ENCODE results near the gene UPP2. TPM values are rescaled to one million over a fixed set of nuclear protein-coding genes. Genes with fewer than 3 reads are reported as not detected.

Gene UPP2
- total RNA-seq, 4 donors from 2014 or later, result not detected

DNA sequence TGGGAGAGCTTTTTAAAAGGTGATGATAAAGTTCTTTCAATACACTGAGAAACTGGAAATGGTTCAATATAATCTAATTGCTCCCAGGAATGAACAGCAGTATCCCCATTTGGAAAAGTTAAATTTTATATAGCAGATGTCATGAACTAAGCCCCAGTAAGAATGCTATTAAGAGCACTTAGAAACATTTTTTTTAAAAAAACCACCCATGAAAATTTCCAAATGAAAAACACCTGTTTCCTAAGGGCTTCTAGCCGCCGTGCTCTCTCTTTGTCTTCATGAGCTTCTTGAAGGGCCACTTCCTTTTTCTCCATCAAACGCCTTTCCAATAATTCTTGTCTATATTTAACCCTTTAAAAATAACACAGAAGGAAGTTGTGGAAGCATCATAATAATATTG, 77.0 kb downstream of the UPP2 start:
- TF ChIP-seq POLR2A (IDR thresholded peaks at IDR 0.05), result no peak
- TF ChIP-seq, protein P1, sequence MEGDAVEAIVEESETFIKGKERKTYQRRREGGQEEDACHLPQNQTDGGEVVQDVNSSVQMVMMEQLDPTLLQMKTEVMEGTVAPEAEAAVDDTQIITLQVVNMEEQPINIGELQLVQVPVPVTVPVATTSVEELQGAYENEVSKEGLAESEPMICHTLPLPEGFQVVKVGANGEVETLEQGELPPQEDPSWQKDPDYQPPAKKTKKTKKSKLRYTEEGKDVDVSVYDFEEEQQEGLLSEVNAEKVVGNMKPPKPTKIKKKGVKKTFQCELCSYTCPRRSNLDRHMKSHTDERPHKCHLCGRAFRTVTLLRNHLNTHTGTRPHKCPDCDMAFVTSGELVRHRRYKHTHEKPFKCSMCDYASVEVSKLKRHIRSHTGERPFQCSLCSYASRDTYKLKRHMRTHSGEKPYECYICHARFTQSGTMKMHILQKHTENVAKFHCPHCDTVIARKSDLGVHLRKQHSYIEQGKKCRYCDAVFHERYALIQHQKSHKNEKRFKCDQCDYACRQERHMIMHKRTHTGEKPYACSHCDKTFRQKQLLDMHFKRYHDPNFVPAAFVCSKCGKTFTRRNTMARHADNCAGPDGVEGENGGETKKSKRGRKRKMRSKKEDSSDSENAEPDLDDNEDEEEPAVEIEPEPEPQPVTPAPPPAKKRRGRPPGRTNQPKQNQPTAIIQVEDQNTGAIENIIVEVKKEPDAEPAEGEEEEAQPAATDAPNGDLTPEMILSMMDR (IDR thresholded peaks at IDR 0.05), result no peak
- TF ChIP-seq EP300 (IDR thresholded peaks at IDR 0.05), result no peak
- no peak for TF ChIP-seq POLR2AphosphoS5 (IDR thresholded peaks at IDR 0.05)
- peaks cover 2% of the 10 kb centered on the region for H3K4me1 ChIP-seq
- 34% methylated on average over 3 of the region's 3 CpGs for WGBS
- no peak for DNase-seq (ENCODE audit: low spot score in 2 of 2)
- no peak overlapping the region for H3K4me3 ChIP-seq
- H3K9me3 ChIP-seq, result no peaks in the 10 kb centered on the region
- H3K27me3 ChIP-seq, result no peaks in the 10 kb centered on the region
- no peaks in the 10 kb centered on the region for H3K36me3 ChIP-seq
- no peak overlapping the region for H3K27ac ChIP-seq

DNA sequence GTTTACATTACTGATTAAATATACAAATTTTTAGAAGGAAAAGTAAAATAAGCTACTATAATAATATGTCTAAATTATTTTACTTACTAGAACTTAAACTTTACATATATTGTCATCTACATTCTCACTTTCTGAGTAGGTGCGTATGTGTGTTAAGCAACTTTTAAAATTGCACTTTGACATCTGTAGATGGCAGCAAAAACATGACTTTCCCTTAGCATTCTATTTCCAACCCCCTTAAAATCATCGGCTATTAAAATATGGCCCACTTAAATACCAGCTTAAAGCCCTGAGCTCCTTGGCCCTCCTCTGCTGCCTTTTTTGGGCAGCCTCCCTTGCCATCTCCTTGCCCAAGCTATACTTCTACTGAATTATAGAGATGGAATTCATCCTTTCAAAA, 78.0 kb downstream of the UPP2 start:
- Histone ChIP-seq H3K9me3 (no peaks in the 10 kb centered on the region), H3K4me1 (peaks cover 2% of the 10 kb centered on the region), H3K27ac (no peak overlapping the region), H3K36me3 (no peaks in the 10 kb centered on the region), H3K4me3 (no peak overlapping the region), H3K27me3 (no peaks in the 10 kb centered on the region)
- no peak for TF ChIP-seq POLR2AphosphoS5 (IDR thresholded peaks at IDR 0.05)
- TF ChIP-seq, protein P1 (IDR thresholded peaks at IDR 0.05), result no peak
- TF ChIP-seq POLR2A (IDR thresholded peaks at IDR 0.05), result no peak
- no peak for TF ChIP-seq EP300 (IDR thresholded peaks at IDR 0.05)
- no peak for DNase-seq (ENCODE audit: low spot score in 2 of 2)
- WGBS, result 31% methylated on average over 2 of the region's 2 CpGs

DNA sequence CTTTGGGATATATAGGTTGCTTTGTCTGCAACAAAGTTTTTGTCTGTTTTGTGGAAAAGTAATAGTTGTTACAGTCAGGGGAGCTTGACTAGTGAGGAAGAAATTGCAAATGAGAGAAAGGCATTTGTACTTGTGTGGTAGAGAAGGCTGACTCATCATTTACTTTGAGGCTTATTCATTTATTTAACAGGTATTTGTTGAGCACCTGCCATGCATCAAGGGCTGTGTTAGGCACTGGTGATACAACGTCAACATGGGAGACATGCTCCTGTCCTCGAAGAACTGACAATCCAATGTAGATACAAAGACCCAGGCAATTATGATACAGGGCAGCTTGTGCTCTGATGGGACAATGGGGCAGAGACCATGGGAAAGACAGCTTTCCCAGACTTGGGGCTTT, 79.5 kb downstream of the UPP2 start:
- Histone ChIP-seq H3K4me1 (peaks cover 2% of the 10 kb centered on the region), H3K36me3 (no peaks in the 10 kb centered on the region), H3K9me3 (no peaks in the 10 kb centered on the region), H3K27ac (no peak overlapping the region), H3K27me3 (no peaks in the 10 kb centered on the region), H3K4me3 (no peak overlapping the region)
- WGBS, result 83% methylated on average over 2 of the region's 2 CpGs
- DNase-seq (ENCODE audit: low spot score in 2 of 2), result no peak
- TF ChIP-seq EP300 (IDR thresholded peaks at IDR 0.05), result no peak
- no peak for TF ChIP-seq POLR2AphosphoS5 (IDR thresholded peaks at IDR 0.05)
- TF ChIP-seq, protein P1 (IDR thresholded peaks at IDR 0.05), result no peak
- no peak for TF ChIP-seq POLR2A (IDR thresholded peaks at IDR 0.05)

DNA sequence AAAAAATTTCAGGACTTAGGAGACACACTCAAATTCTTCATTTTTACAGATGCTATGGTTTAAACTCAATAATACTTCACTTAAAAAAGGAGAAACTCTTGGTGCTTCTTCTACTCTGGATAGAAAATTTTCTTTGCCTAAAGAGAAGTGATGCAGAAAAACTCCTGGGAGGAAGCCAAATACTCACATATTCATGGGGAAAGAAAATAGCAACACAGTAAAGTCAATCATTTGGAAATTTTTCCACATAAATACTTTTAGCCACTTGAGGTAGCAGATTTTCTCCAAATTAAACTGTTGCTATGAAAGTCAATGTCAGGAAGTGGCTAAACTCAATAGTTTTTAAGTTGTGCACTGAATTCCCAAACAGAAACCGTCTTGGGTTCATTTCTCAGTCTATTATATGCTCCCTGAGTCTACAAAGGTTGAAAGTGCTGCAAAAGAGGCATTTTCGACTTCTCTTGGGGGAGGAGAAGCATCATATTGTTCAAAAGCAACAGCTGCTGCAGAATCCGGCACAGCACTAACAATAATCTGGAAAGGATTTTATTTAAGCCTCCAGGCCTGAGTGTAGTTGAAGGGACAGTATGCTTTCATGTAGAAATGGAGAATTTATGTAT, 81.1 kb downstream of the UPP2 start:
- Histone ChIP-seq H3K4me3 (no peak overlapping the region), H3K36me3 (no peaks in the 10 kb centered on the region), H3K27ac (no peak overlapping the region), H3K9me3 (no peaks in the 10 kb centered on the region), H3K27me3 (no peaks in the 10 kb centered on the region), H3K4me1 (peaks cover 2% of the 10 kb centered on the region)
- WGBS, result 75% methylated on average over 3 of the region's 3 CpGs
- DNase-seq (ENCODE audit: low spot score in 2 of 2), result no peak
- no peak for TF ChIP-seq EP300 (IDR thresholded peaks at IDR 0.05)
- TF ChIP-seq POLR2A (IDR thresholded peaks at IDR 0.05), result no peak
- TF ChIP-seq, protein P1 (IDR thresholded peaks at IDR 0.05), result no peak
- TF ChIP-seq POLR2AphosphoS5 (IDR thresholded peaks at IDR 0.05), result no peak

DNA sequence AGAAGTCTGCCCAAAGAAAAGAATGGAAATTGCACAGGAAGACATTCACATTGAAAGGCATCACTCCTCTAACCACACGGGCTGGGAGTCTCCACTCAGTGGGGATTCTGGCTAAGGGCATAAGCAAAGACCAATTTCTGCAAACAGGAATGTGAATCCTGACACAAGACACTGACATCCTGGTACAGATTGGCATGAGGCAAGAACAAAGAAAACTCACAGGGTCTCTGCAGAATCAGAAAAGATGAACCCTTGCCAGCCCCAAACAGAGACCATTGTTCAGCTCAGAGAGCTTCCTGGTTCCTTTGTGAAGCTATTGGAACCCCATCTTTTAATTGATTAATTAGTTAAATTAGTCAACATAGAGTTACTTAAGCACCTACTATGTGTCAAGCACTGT, 82.3 kb downstream of the UPP2 start:
- Histone ChIP-seq H3K27ac (no peak overlapping the region), H3K27me3 (no peaks in the 10 kb centered on the region), H3K9me3 (no peaks in the 10 kb centered on the region), H3K4me3 (no peak overlapping the region), H3K4me1 (peaks cover 2% of the 10 kb centered on the region), H3K36me3 (no peaks in the 10 kb centered on the region)
- 82% methylated on average over 1 of the region's 1 CpG for WGBS
- no peak for DNase-seq (ENCODE audit: low spot score in 2 of 2)
- TF ChIP-seq EP300 (IDR thresholded peaks at IDR 0.05) (no peak), POLR2A (IDR thresholded peaks at IDR 0.05) (no peak), POLR2AphosphoS5 (IDR thresholded peaks at IDR 0.05) (no peak)
- TF ChIP-seq, protein P1 (IDR thresholded peaks at IDR 0.05), result no peak
